Camera-type eye (tissue), 1 donor: Measurements from ENCODE around the gene ZCWPW2. TPM values are rescaled to one million over a fixed set of nuclear protein-coding genes. Genes with fewer than 3 reads are reported as not detected.

Experiments
- total RNA-seq: library from RNA; depleted of rRNA; stranded (reverse); fragments of >200 nt; gene quantifications from one replicate; pipeline ENCODE4 v1.2.3, GENCODE V29; 2014

ZCWPW2 gene, protein sequence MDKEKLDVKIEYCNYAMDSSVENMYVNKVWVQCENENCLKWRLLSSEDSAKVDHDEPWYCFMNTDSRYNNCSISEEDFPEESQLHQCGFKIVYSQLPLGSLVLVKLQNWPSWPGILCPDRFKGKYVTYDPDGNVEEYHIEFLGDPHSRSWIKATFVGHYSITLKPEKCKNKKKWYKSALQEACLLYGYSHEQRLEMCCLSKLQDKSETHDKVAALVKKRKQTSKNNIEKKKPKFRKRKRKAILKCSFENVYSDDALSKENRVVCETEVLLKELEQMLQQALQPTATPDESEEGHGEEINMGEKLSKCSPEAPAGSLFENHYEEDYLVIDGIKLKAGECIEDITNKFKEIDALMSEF
- 2.6 TPM for total RNA-seq

GRCh38 chr3:28348629-28349468 lies at the start of gene ZCWPW2, which contains the start of gene AZI2:
Gene ZCWPW2, plus strand, starts transcription at chr3:28348721. Its CDS starts 64,348 bp downstream, at chr3:28413069.
Gene AZI2, minus strand, starts transcription at chr3:28348824. Its CDS starts 8,207 bp downstream, at chr3:28340617.

Other genes starting within 250 kb of the ZCWPW2 start
- 11.7 TPM for gene CMC1, start 107.1 kb upstream of the ZCWPW2 start, total RNA-seq
- gene AZI2, start 103 bp downstream of the ZCWPW2 start, total RNA-seq = 121 TPM